Stimulated activated CD4-positive, alpha-beta T cell treated with anti-CD3 and anti-CD28 coated beads, Interleukin-1b, Interleukin-23, amount 100 ng/mL, for 1 hour (primary cell): ENCODE measurements around the gene PHTF1.
"Not testable (repeated sequence)": the region's sequence is repeated elsewhere in the genome, so short reads cannot be mapped to it uniquely, and the experiment has no call there.

Experiments
- DNase-seq, 2 donors: peaks; one replicate each; pipeline ENCODE4 v3.0.0-alpha.2; 2020; ENCODE audit warnings: low read depth in 2 of 2

Gene PHTF1

GRCh38 chr1:113718621-113719020 is 40.7 kb downstream of the PHTF1 start:
- DNase-seq = not testable (repeated sequence)

GRCh38 chr1:113717506-113717905 is 41.8 kb downstream of the PHTF1 start:
- DNase-seq = not testable (repeated sequence)

- DNase-seq = no peak
Observed at GRCh38 chr1:113714606-113715269, 44.5 kb downstream of the PHTF1 start.

- DNase-seq = no peak
Observed at GRCh38 chr1:113701429-113701828, 57.9 kb downstream of the PHTF1 start.

DNA sequence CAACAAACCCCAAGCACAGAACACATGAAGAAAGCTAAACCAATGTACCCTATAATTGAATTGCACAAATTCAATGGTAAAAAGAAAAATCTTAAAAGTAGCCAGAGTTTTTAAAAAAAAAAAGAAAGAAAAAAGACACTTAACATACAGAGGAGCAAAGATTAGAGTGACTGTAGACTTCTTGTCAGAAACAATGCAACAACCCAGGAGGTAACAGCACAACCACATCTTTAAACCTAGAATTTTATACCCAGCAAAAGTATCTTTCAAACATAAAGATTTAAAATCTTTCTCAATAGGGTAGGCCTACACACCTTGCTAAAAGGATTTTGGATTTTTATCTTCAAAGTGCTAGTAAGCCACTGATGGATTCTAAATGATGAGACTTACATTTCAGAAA is 64.4 kb downstream of the PHTF1 start:
- DNase-seq = no peak

GRCh38 chr1:113692824-113693431 is 66.4 kb downstream of the PHTF1 start:
- no peak for DNase-seq

GRCh38 chr1:113692342-113692741 is 66.9 kb downstream of the PHTF1 start:
- no peak for DNase-seq

GRCh38 chr1:113691184-113691583 is 68.1 kb downstream of the PHTF1 start:
- no peak for DNase-seq

GRCh38 chr1:113686891-113687618 is 72.2 kb downstream of the PHTF1 start:
- no peak for DNase-seq

DNA sequence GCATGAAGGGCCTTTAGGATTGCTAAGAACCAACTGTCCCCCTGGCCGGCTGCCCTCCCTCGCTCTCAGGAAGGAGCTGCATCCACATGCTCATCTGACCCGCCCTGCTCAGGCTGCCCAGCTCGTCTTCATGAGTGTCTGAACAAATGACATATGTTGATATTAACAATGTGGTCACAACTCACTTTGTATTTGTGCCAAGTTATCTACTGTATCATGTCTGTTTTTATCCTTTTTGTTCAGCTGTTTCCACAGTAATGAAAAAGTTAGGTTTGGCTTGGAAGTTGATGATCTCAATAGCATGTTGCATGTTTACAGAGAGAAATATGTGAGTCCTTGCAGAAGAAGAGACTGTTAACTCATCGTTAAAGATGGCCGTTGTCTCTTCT is 75.1 kb downstream of the PHTF1 start:
- no peak for DNase-seq

GRCh38 chr1:113683384-113684152 is 75.7 kb downstream of the PHTF1 start:
- no peak for DNase-seq

DNA sequence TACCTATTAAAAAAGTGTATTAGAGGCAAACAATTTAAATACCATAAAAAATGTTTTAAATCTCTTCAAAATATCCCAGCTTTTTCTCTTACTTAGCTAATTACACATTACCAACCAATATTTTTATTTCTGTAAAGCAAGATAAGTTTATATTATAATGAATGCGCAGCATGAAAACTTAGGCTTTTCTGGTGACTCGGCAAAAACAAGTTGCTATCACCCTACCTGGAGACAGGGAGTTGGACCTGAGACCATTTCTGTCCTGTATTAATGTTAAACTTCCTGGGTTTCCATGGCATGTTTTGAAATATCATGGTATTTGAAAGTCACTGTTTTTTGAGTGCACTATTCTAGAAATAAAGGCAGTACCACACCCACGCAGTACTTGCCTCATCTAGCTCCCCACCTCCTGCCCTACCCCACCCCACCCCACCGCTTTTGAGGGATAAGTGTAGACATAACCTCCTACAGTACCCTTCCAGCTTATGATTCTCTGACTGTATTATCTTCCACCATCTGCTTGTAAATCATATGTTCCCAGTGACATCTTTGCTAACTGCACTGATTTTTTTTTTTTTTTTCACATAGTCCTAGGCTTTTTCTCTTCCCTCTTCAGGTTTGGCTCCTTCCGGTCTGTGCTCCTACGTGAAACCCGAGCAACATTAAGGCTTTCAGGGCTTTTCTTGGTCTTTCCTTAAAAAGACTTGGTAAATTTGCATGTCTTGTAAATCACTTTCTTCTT is 77.5 kb downstream of the PHTF1 start:
- DNase-seq = no peak

GRCh38 chr1:113678159-113678469 is 81.2 kb downstream of the PHTF1 start:
- no peak for DNase-seq

- no peak for DNase-seq
Observed at GRCh38 chr1:113677250-113678158, 81.8 kb downstream of the PHTF1 start.

DNA sequence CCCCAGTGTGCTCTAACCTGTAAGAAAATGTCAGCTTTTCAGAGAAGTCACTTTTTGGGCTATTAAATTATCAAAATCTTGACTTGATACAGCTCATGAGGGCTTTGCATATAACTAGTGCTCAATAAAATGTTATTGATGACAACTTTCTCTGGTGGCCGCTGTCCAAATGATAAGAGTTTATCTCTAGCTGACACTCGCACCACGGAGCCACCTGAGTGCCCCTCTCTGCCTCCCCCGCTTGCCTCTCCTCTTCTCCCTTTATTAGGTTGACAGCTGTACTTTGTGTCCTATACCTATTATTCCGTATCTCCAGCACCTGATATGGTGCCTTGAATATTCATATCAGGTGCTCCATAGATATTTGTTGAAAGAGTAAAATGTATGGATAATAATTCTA is 82.8 kb downstream of the PHTF1 start:
- no peak for DNase-seq

GRCh38 chr1:113675302-113675701 is 84.0 kb downstream of the PHTF1 start:
- no peak for DNase-seq

DNA sequence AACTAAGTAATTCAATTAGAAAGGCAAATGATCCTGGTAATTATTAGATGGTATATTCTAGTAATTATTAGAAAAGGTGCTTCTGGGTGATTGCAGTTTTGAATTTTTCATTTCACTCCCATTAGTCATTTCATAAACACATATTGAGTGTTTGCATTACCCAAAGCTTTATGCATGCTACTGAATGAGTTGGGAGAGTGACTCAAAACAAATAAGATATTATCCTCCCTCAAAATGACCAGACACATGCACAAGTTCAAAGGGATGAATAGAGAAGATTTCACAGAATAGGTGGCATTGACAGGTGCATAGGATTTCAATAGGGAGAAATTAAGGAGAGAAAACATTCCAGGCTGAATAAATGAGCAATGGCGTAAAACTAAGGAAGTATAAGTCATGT is 84.7 kb downstream of the PHTF1 start:
- no peak for DNase-seq

DNA sequence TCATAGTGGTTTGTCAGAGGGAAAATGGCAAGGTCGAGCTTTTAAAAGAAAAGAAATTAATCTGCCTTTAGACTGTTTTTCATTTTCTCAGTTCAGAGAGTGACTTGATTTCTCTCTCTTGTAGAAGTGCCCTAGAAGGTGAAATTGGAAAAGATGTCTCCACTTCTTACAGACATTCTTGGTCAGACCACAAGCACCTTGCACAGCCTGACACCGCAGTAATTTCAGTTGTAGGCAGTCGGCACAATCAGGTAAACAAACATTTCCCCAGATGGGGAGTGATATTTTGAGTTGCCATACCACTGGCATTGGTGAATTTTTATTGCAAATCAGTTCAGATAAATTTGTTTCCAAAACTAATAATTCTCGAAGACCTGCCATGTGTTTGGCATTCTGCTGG is 86.8 kb downstream of the PHTF1 start:
- no peak for DNase-seq

GRCh38 chr1:113670650-113671049 is 88.6 kb downstream of the PHTF1 start:
- DNase-seq = no peak

DNA sequence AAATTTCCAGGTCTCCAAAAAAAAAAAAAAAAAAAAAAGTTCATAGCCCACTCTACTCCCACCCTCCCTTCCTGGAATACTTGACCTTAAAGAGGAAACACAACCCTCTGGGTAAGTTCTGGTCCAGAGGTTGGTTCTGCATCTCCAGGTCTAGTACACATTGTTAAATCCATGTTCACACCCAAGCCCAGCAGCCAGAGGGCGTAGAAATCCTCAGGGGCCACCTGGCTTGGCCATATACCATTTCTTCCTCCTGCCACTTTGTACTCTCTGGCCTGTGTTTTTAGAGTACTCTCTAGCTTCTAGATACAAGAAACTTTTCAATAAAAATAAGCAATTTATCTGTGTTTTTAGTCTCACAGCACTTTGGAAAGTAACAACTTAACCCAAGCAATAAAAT is 89.3 kb downstream of the PHTF1 start:
- no peak for DNase-seq

GRCh38 chr1:113666126-113666525 is 93.2 kb downstream of the PHTF1 start:
- DNase-seq = no peak
